HG02885 (cell line): ENCODE measurements around the gene CBFA2T2.
A peak's percentile ranks its signal among the peaks of the same experiment; 100 is the strongest.
"Not testable (repeated sequence)": the region's sequence is repeated elsewhere in the genome, so short reads cannot be mapped to it uniquely, and the experiment has no call there.

Experiments
- ATAC-seq: cut with Tn5 transposase; IDR thresholded peaks from one replicate; pipeline ENCODE4 v1.9.1; 2021; ENCODE audit warnings: mild to moderate bottlenecking; ENCODE audit not compliant: unreplicated experiment, poor library complexity

The CBFA2T2 gene

GRCh38 chr20:33568868-33569801, 79.2 kb downstream of the CBFA2T2 start:
- no peak for ATAC-seq

GRCh38 chr20:33569802-33570391, 80.0 kb downstream of the CBFA2T2 start:
- no peak for ATAC-seq

- ATAC-seq = no peak
Measured at GRCh38 chr20:33570743-33571142, 80.8 kb downstream of the CBFA2T2 start.

GRCh38 chr20:33573268-33573667, 83.4 kb downstream of the CBFA2T2 start:
- not testable (repeated sequence) for ATAC-seq

GRCh38 chr20:33575282-33575681, 85.4 kb downstream of the CBFA2T2 start:
- ATAC-seq = no peak

- ATAC-seq = no peak
Measured at GRCh38 chr20:33576432-33577125, 86.7 kb downstream of the CBFA2T2 start.

GRCh38 chr20:33578510-33578909, 88.6 kb downstream of the CBFA2T2 start:
- no peak for ATAC-seq

GRCh38 chr20:33583143-33583542, 93.2 kb downstream of the CBFA2T2 start:
- no peak for ATAC-seq

GRCh38 chr20:33584976-33585375, 95.1 kb downstream of the CBFA2T2 start:
- no peak for ATAC-seq

- no peak for ATAC-seq
Measured at GRCh38 chr20:33585413-33585812, 95.5 kb downstream of the CBFA2T2 start.

GRCh38 chr20:33589059-33589458, 99.2 kb downstream of the CBFA2T2 start:
- no peak for ATAC-seq

- ATAC-seq = not testable (repeated sequence)
Measured at GRCh38 chr20:33591901-33592300, 102.0 kb downstream of the CBFA2T2 start.

- ATAC-seq = no peak
Measured at GRCh38 chr20:33594743-33595142, 104.8 kb downstream of the CBFA2T2 start.

- ATAC-seq = no peak
Measured at GRCh38 chr20:33600414-33600813, 110.5 kb downstream of the CBFA2T2 start.

GRCh38 chr20:33600981-33601380, 111.1 kb downstream of the CBFA2T2 start:
- ATAC-seq = no peak

GRCh38 chr20:33601861-33602260, 112.0 kb downstream of the CBFA2T2 start:
- no peak for ATAC-seq

GRCh38 chr20:33602826-33603590, 113.1 kb downstream of the CBFA2T2 start:
- ATAC-seq = peak; percentile 51

GRCh38 chr20:33604084-33604990, 114.4 kb downstream of the CBFA2T2 start:
- ATAC-seq = no peak

GRCh38 chr20:33604991-33605370, 115.1 kb downstream of the CBFA2T2 start:
- ATAC-seq = no peak
